GM12878 (cell line): ENCODE data around the gene ITPR3.

ENCODE experiments used
- CBFB ChIP-seq: IDR thresholded peaks from 2 replicates; pipeline ENCODE4 v1.6.1; 2016; ENCODE audit warnings: antibody characterized with exemption, low read depth
- CTCF ChIP-seq, 3 experiments: IDR thresholded peaks in 2 of 3; conservative IDR thresholded peaks in 1 of 3; 2 replicates each; pipeline ENCODE4 v1.5.1; 2011; ENCODE audit warnings: low read depth in 3 of 3, low read length in 3 of 3, mild to moderate bottlenecking in 3 of 3, control low read depth in 2 of 3, moderate library complexity in 2 of 3, inconsistent platforms in 1 of 3, mixed read lengths in 1 of 3; ENCODE audit not compliant: control insufficient read depth in 2 of 3, insufficient read depth in 1 of 3; ENCODE audit errors: extremely low read depth in 1 of 3
- EZH2 ChIP-seq: IDR thresholded peaks from 2 replicates; pipeline ENCODE4 v1.6.1; 2012; ENCODE audit warnings: low read depth, mild to moderate bottlenecking, control low read depth, inconsistent platforms, low read length, borderline replicate concordance; ENCODE audit not compliant: control insufficient read depth
- JUND ChIP-seq: IDR thresholded peaks from 2 replicates; pipeline ENCODE4 v1.6.1; 2012; ENCODE audit warnings: low read depth, mild to moderate bottlenecking, low read length, improper control_type of control experiment, moderate library complexity
- RCOR1 ChIP-seq: conservative IDR thresholded peaks from 2 replicates; pipeline ENCODE4 v1.6.1; 2012; ENCODE audit warnings: low read depth, low read length, improper control_type of control experiment
- SREBF1 ChIP-seq: IDR thresholded peaks from 2 replicates; pipeline ENCODE4 v1.6.1; 2012; ENCODE audit warnings: mild to moderate bottlenecking, low read length

DNA sequence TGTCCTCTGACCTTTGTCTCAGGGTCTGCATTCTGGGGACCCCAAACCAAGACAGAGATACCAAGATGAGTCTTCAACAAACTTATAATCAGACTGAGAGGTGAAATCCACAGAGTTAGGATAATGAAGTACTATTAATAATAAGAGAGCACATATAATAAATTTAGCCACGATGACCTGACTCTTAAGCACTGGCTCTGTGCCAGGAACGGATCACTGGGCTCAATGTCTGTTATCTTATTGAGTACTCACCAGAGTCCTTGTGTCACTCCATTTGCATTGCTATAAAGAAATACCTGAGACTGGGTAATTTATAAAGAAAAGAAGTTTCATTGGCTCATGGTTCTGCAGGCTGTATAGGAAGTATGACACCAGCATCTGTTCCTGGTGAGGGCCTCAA is 18.9 kb upstream of the ITPR3 start:
- TF ChIP-seq SREBF1 (no peak), JUND (no peak), CBFB (no peak), CTCF (IDR thresholded peaks at IDR 0.05 in 2 of 3, conservative IDR thresholded peaks at IDR 0.05 in 1 of 3; ENCODE audit: control insufficient read depth in 2 of 3, extremely low read depth in 1 of 3, insufficient read depth in 1 of 3, low read depth in 3 of 3, low read length in 3 of 3) (no peak), EZH2 (no peak), RCOR1 (no peak)
